H1 (cell line): ENCODE data around the gene MRPL39. TPM values are rescaled to one million over a fixed set of nuclear protein-coding genes. Genes with fewer than 3 reads are reported as not detected.

Source experiments
- CTCF ChIA-PET: fragments of 300-600 bp; sonication (Branson Sonifier 250); formaldehyde crosslinking; loops from one replicate; lab custom pipeline; 2021; ENCODE audit not compliant: partially characterized antibody; lab: Charles Lee
- POLR2A ChIA-PET: fragments of 300-600 bp; sonication (Branson Sonifier 250); formaldehyde crosslinking; loops from one replicate; lab custom pipeline; 2021; ENCODE audit warnings: inconsistent platforms; ENCODE audit not compliant: partially characterized antibody; lab: Charles Lee
- DNase-seq, 2 experiments: peaks; one replicate each; pipeline versions ENCODE4 v3.0.0 to v3.0.0-alpha.2; 2010 to 2022; ENCODE audit warnings: low spot score in 2 of 2, low read depth in 1 of 2, mixed read lengths in 1 of 2
- FAIRE-seq: peaks from 2 replicates; lab custom pipeline; 2011; peaks lifted over from hg19 to GRCh38; lab: Jason Lieb, UNC
- H2AFZ ChIP-seq: 2 replicates; pipeline ENCODE4 v1.8.1; 2012; ENCODE audit warnings: low read length, inconsistent platforms
- H2AK5ac ChIP-seq: 2 replicates; pipeline ENCODE4 v1.6.1; 2013; ENCODE audit warnings: low read depth, low read length
- H2BK120ac ChIP-seq: replicated peaks from 2 replicates; pipeline ENCODE3; 2013; ENCODE audit warnings: low read depth, low read length, inconsistent platforms
- H2BK12ac ChIP-seq: 2 replicates; pipeline ENCODE4 v1.6.1; 2013; ENCODE audit warnings: low read depth, low read length
- H2BK15ac ChIP-seq: 2 replicates; pipeline ENCODE4 v1.6.1; 2013; ENCODE audit warnings: low read length
- H2BK20ac ChIP-seq: 2 replicates; pipeline ENCODE4 v1.6.1; 2013; ENCODE audit warnings: low read length
- H2BK5ac ChIP-seq: 2 replicates; pipeline ENCODE4 v1.6.1; 2013; ENCODE audit warnings: low read depth, low read length
- H3K14ac ChIP-seq: 2 replicates; pipeline ENCODE4 v1.6.1; 2013; ENCODE audit warnings: inconsistent platforms; ENCODE audit not compliant: insufficient read length
- H3K18ac ChIP-seq: 2 replicates; pipeline ENCODE4 v1.6.1; 2013; ENCODE audit warnings: low read length; ENCODE audit errors: extremely low read depth
- H3K23ac ChIP-seq: 2 replicates; pipeline ENCODE4 v1.6.1; 2013; ENCODE audit warnings: inconsistent platforms; ENCODE audit not compliant: insufficient read length
- H3K23me2 ChIP-seq: 2 replicates; pipeline ENCODE4 v1.6.1; 2013; ENCODE audit warnings: low read depth, low read length
- H3K27ac ChIP-seq: 2 replicates; pipeline ENCODE4 v1.6.1; 2011; ENCODE audit warnings: low read depth, low read length, inconsistent platforms
- H3K27me3 ChIP-seq, 4 experiments: replicated peaks in 1 of 4; 1 replicate in 1 of 4; 2 replicates in 3 of 4; pipeline versions ENCODE4 v1.6.1 to v1.8.1; 2011 to 2013; ENCODE audit warnings: low read length in 3 of 4, mild to moderate bottlenecking in 3 of 4, inconsistent platforms in 2 of 4, mixed read lengths in 2 of 4, moderate library complexity in 1 of 4; ENCODE audit not compliant: control insufficient read depth in 3 of 4, insufficient read depth in 3 of 4; ENCODE audit errors: extremely low read depth in 1 of 4
- H3K36me3 ChIP-seq, 4 experiments: 2 replicates each; pipeline versions ENCODE4 v1.6.1 to v1.8.1; 2011 to 2013; ENCODE audit warnings: mild to moderate bottlenecking in 4 of 4, low read length in 3 of 4, moderate library complexity in 2 of 4, control low read depth in 1 of 4, inconsistent platforms in 1 of 4; ENCODE audit not compliant: insufficient read depth in 4 of 4, control insufficient read depth in 2 of 4
- H3K4ac ChIP-seq: replicated peaks from 2 replicates; pipeline ENCODE3; 2013; ENCODE audit warnings: low read length, low read depth, mixed read lengths, inconsistent platforms; ENCODE audit not compliant: insufficient read length
- H3K4me1 ChIP-seq, 4 experiments: replicated peaks in 1 of 4; 1 replicate in 1 of 4; 2 replicates in 3 of 4; pipeline versions ENCODE4 v1.6.1 to v1.8.1; 2011 to 2013; ENCODE audit warnings: low read length in 3 of 4, inconsistent platforms in 2 of 4, mixed read lengths in 1 of 4; ENCODE audit not compliant: insufficient read depth in 4 of 4, control insufficient read depth in 3 of 4
- H3K4me2 ChIP-seq, 2 experiments: 2 replicates each; pipeline versions ENCODE4 v1.6.1 to v1.8.1; 2011 to 2013; ENCODE audit warnings: low read depth in 2 of 2, low read length in 2 of 2, control low read depth in 1 of 2, inconsistent platforms in 1 of 2, mild to moderate bottlenecking in 1 of 2; ENCODE audit not compliant: insufficient read depth in 1 of 2
- H3K4me3 ChIP-seq, 4 experiments: fragments of 200-600, 300-600 bp in 1 of 4; sonication (generic), shearing (Covaris generic), sonication (Bioruptor Twin) in 1 of 4; 2 replicates each; pipeline versions ENCODE4 v1.5.1 to v1.8.1; 2011 to 2016; ENCODE audit warnings: low read length in 4 of 4, low read depth in 3 of 4, control low read depth in 2 of 4, inconsistent platforms in 2 of 4, mild to moderate bottlenecking in 2 of 4, mixed read lengths in 1 of 4, moderate library complexity in 1 of 4; ENCODE audit not compliant: insufficient read depth in 2 of 4; ENCODE audit errors: extremely low read depth in 1 of 4
- H3K56ac ChIP-seq: replicated peaks from 2 replicates; pipeline ENCODE3; 2013; ENCODE audit warnings: low read depth, mild to moderate bottlenecking, mixed read lengths, low read length, inconsistent platforms; ENCODE audit not compliant: insufficient read length
- H3K79me1 ChIP-seq: 2 replicates; pipeline ENCODE4 v1.6.1; 2013; ENCODE audit warnings: low read depth, low read length, control low read depth
- H3K79me2 ChIP-seq, 2 experiments: 2 replicates each; pipeline versions ENCODE4 v1.6.1 to v1.8.1; 2012 to 2013; ENCODE audit warnings: low read length in 2 of 2, mild to moderate bottlenecking in 2 of 2, inconsistent platforms in 1 of 2; ENCODE audit not compliant: insufficient read depth in 2 of 2, control insufficient read depth in 1 of 2
- H3K9ac ChIP-seq, 4 experiments: replicated peaks in 1 of 4; 1 replicate in 1 of 4; 2 replicates in 3 of 4; pipeline versions ENCODE4 v1.6.1 to v1.8.1; 2011 to 2013; ENCODE audit warnings: low read depth in 3 of 4, low read length in 3 of 4, control low read depth in 2 of 4, mild to moderate bottlenecking in 2 of 4, moderate library complexity in 2 of 4, inconsistent platforms in 1 of 4; ENCODE audit errors: extremely low read depth in 1 of 4
- H3K9me3 ChIP-seq, 2 experiments: 2 replicates each; pipeline versions ENCODE4 v1.6.1 to v1.8.1; 2012 to 2013; ENCODE audit warnings: mild to moderate bottlenecking in 2 of 2, moderate library complexity in 2 of 2, control low read depth in 1 of 2, inconsistent platforms in 1 of 2, low read depth in 1 of 2, low read length in 1 of 2, mixed read lengths in 1 of 2; ENCODE audit not compliant: insufficient read depth in 2 of 2
- H4K20me1 ChIP-seq, 2 experiments: replicated peaks in 1 of 2; 2 replicates each; pipeline versions ENCODE3 to v1.8.1; 2011 to 2013; ENCODE audit warnings: inconsistent platforms in 2 of 2, low read length in 2 of 2, mild to moderate bottlenecking in 1 of 2; ENCODE audit not compliant: insufficient read depth in 2 of 2, control insufficient read depth in 1 of 2
- H4K5ac ChIP-seq: 2 replicates; pipeline ENCODE4 v1.6.1; 2013; ENCODE audit warnings: low read length, low read depth, mixed read lengths, inconsistent platforms; ENCODE audit not compliant: insufficient read length
- H4K8ac ChIP-seq: 2 replicates; pipeline ENCODE4 v1.8.0; 2013; ENCODE audit warnings: mild to moderate bottlenecking, moderate library complexity, low read length, inconsistent platforms; ENCODE audit not compliant: insufficient read depth; ENCODE audit errors: extremely low read depth
- H4K91ac ChIP-seq: replicated peaks from 2 replicates; pipeline ENCODE3; 2013; ENCODE audit warnings: low read length, mixed read lengths, inconsistent platforms; ENCODE audit not compliant: insufficient read length
- ATF3 ChIP-seq: IDR thresholded peaks from 2 replicates; pipeline ENCODE4 v1.6.1; 2011; ENCODE audit warnings: low read depth, mild to moderate bottlenecking, low read length; ENCODE audit not compliant: insufficient read depth
- CEBPB ChIP-seq: IDR thresholded peaks from 2 replicates; pipeline ENCODE4 v1.6.1; 2012; ENCODE audit warnings: low read depth, low read length
- CREB1 ChIP-seq: IDR thresholded peaks from 2 replicates; pipeline ENCODE4 v1.6.1; 2012; ENCODE audit warnings: inconsistent platforms
- KDM1A ChIP-seq: fragments of 200-600, 300-600 bp; sonication (generic); IDR thresholded peaks from 2 replicates; pipeline ENCODE4 v1.7.1; 2016; ENCODE audit warnings: mild to moderate bottlenecking, low read length, borderline replicate concordance
- MAFK ChIP-seq: IDR thresholded peaks from 2 replicates; pipeline ENCODE4 v1.6.1; 2012; ENCODE audit warnings: low read depth, mild to moderate bottlenecking, improper control_type of control experiment, low read length
- SIX5 ChIP-seq: IDR thresholded peaks from 2 replicates; pipeline ENCODE4 v1.6.1; 2011; ENCODE audit warnings: mild to moderate bottlenecking, low read depth, low read length
- ZNF274 ChIP-seq: IDR thresholded peaks from 2 replicates; pipeline ENCODE4 v1.7.0; 2012; ENCODE audit warnings: low read length, borderline replicate concordance; ENCODE audit errors: extremely low read depth
- WGBS, 2 experiments: shearing (Covaris generic) in 1 of 2; methylation state at CpG; one replicate each; pipeline versions ENCODE4 v1.1.6 to v1.1.7; 2013 to 2015; ENCODE audit warnings: low lambda C conversion rate in 2 of 2, mixed read lengths in 2 of 2, inconsistent platforms in 1 of 2, low coverage in 1 of 2, missing lambda C conversion rate in 1 of 2; ENCODE audit not compliant: insufficient replicate concordance in 2 of 2, insufficient coverage in 1 of 2, insufficient read length in 1 of 2; ENCODE audit errors: extremely low coverage in 1 of 2, missing lambda C conversion rate in 1 of 2; 5-methylcytosine and 5-hydroxymethylcytosine counted together
- long read RNA-seq, 2 experiments: library from RNA in 1 of 2; library from capped mRNA in 1 of 2; stranded (forward); transcript quantifications; one replicate each; pipeline ENCODE4 v2.0.0, GENCODE V29; 2021; ENCODE audit warnings: inconsistent platforms in 1 of 2
- polyA minus RNA-seq, 3 experiments: library from RNA; depleted of rRNA, polyadenylated mRNA; stranded (reverse); fragments of >200 nt; gene quantifications; 1 replicate in 2 of 3; 2 replicates in 1 of 3; pipeline ENCODE4 v1.2.3, GENCODE V29; 2011
- polyA plus RNA-seq, 7 experiments: library from polyadenylated mRNA; depleted of rRNA in 3 of 7; stranded (reverse) in 5 of 7; unstranded in 2 of 7; fragments of >200 nt in 5 of 7; fragments of 200-250 nt in 2 of 7; gene quantifications; 1 replicate in 5 of 7; 2 replicates in 1 of 7; 4 replicates in 1 of 7; pipeline versions ENCODE4 v1.2.1 to v1.2.3, GENCODE V29; 2011 to 2013; ENCODE audit warnings: missing spikeins in 2 of 7, mixed read lengths in 2 of 7
- total RNA-seq: library from RNA; stranded (reverse); fragmentation: NEBNext Ultra II Directional; extraction: Animal tissue kit (Norgen Biotek cat#: 25700); gene quantifications from 2 replicates; pipeline ENCODE4 v1.2.1, GENCODE V29; 2021

MRPL39 gene
- total RNA-seq (43.2 and 45.0 TPM in 2 replicates), polyA plus RNA-seq (2011; rRNA removed) (11.1 and 20.3 TPM in 2 replicates), polyA minus RNA-seq (2011; rRNA and poly(A)+ RNA removed) (14.9 and 16.7 TPM in 2 replicates)
- 28.1 TPM for polyA plus RNA-seq (2011; cell fraction: cytosol; rRNA removed)
- 12.8 TPM for polyA plus RNA-seq (2011; cell fraction: nucleus; rRNA removed)
- 38.8 to 58.6 TPM (median 41.5 TPM) in 4 replicates for polyA plus RNA-seq (2012, experiment 1 of 2)
- polyA plus RNA-seq (2012, experiment 2 of 2) = 8.9 TPM
- polyA plus RNA-seq (2013, experiment 1 of 2) = 47.4 TPM
- polyA plus RNA-seq (2013, experiment 2 of 2) = 48.7 TPM
- 13.9 TPM for polyA minus RNA-seq (2011; cell fraction: cytosol; rRNA and poly(A)+ RNA removed)
- polyA minus RNA-seq (2011; cell fraction: nucleus; rRNA and poly(A)+ RNA removed) = 8.9 TPM
- long read RNA-seq, experiment 1, transcript MRPL39-202 (10 exons, 1,110 nt) = major isoform, 27 of 51 reads
- long read RNA-seq, experiment 1, partial matches to known transcripts = 9 of 51 reads
- long read RNA-seq, experiment 1, other reads (novel, unspliced or antisense) = 15 of 51 reads
- long read RNA-seq, experiment 2, transcript MRPL39-202 (10 exons, 1,110 nt) = major isoform, 111 of 127 reads
- long read RNA-seq, experiment 2, partial matches to known transcripts = 9 of 127 reads
- long read RNA-seq, experiment 2, other reads (novel, unspliced or antisense) = 7 of 127 reads

GRCh38 chr21:25607151-25608043 is at the start of gene MRPL39:
Gene MRPL39, minus strand, starts transcription at chr21:25607481. Its CDS starts 6 bp downstream, at chr21:25607475.
- CTCF ChIA-PET = interaction anchor here (0.7 to 3.9 kb wide), 44 partner anchors 9 to 1227 kb away, joined by 3 to 29 read pairs (median 4); partner anchors contain the start of genes ATP5PF, GABPA and JAM2
- Histone ChIP-seq H3K56ac (peak within 1 kb of the TSS; percentile 40), H3K9ac (peak within 1 kb of the TSS; percentile 81 to 96 (median 92)), H3K18ac (no peak within 1 kb of the TSS), H3K79me1 (peaks cover 6% of the 10 kb centered on the region; the same call in 1 of the 2 replicates), H4K91ac (no peak within 1 kb of the TSS), H3K27ac (peak within 1 kb of the TSS; percentile 86), H2AFZ (peak within 1 kb of the TSS; percentile 90), H2AK5ac (no peak within 1 kb of the TSS), H3K4me3 (peak within 1 kb of the TSS; percentile 69 to 97 (median 89)), H3K4ac (no peak within 1 kb of the TSS), H4K5ac (peak within 1 kb of the TSS; percentile 94), H4K8ac (peak within 1 kb of the TSS; percentile 99), H3K27me3 (no peaks in the 10 kb centered on the region), H3K36me3 (peaks cover 0 to 22% (median 5%) of the 10 kb centered on the region in 4 experiments; a peak in 5 of 8 replicates), H3K4me1 (peaks cover 0 to 8% (median 0%) of the 10 kb centered on the region in 4 experiments; a peak in 1 of 7 replicates), H2BK20ac (no peak within 1 kb of the TSS), H3K4me2 (peak within 1 kb of the TSS; percentile 74 to 76), H4K20me1 (no peaks in the 10 kb centered on the region), H2BK15ac (no peak within 1 kb of the TSS), H3K9me3 (no peaks in the 10 kb centered on the region), H2BK120ac (no peak within 1 kb of the TSS), H3K14ac (no peak within 1 kb of the TSS), H3K23ac (no peak within 1 kb of the TSS), H2BK5ac (peak within 1 kb of the TSS; percentile 66), H3K23me2 (peaks cover 6% of the 10 kb centered on the region; the same call in 1 of the 2 replicates), H2BK12ac (no peak within 1 kb of the TSS), H3K79me2 (peaks cover 0 to 15% of the 10 kb centered on the region in 2 experiments; a peak in 2 of 4 replicates)
- 3% methylated on average over 46 of the region's 71 CpGs; no CpG with 5 or more reads in 1 of the 2 experiments for WGBS, 2 experiments
- DNase-seq = peak; percentile 78 to 94
- POLR2A ChIA-PET = interaction anchor here (1.0 to 4.9 kb wide), 4 partner anchors 18 to 139 kb away, joined by 3 to 31 read pairs (median 4); partner anchors contain the start of genes ATP5PF and GABPA
- FAIRE-seq = no peak
- TF ChIP-seq ATF3 (0 out of 2 replicates have a peak, but pooled peaks have one; percentile 5), MAFK (no peak; the same call in 1 of the 2 replicates), CREB1 (peak; percentile 80), KDM1A (peak; percentile 52; the same call in 1 of the 2 replicates), ZNF274 (no peak), CEBPB (no peak; the same call in 1 of the 2 replicates), SIX5 (no peak; the same call in 1 of the 2 replicates)
